ENCODE measurements around the gene KDM7A.

Gene KDM7A

GRCh38 chr7:140056431-140057142 is 120.2 kb downstream of the KDM7A start:
- no peak for DNase-seq (ENCODE audit: low read depth in 2 of 3, low spot score in 1 of 3)

- DNase-seq (ENCODE audit: low read depth in 2 of 3, low spot score in 1 of 3), result no peak
These were observed 121.0 kb downstream of the KDM7A start for GRCh38 chr7:140055833-140056232.

- no peak for DNase-seq (ENCODE audit: low read depth in 2 of 3, low spot score in 1 of 3)
These were observed 122.0 kb downstream of the KDM7A start for GRCh38 chr7:140054751-140055150.

GRCh38 chr7:140053812-140054539 is 122.8 kb downstream of the KDM7A start:
- DNase-seq (ENCODE audit: low read depth in 2 of 3, low spot score in 1 of 3), result no peak

- DNase-seq (ENCODE audit: low read depth in 2 of 3, low spot score in 1 of 3), result no peak
These were observed 125.0 kb downstream of the KDM7A start for GRCh38 chr7:140051820-140052219.

- no peak for DNase-seq (ENCODE audit: low read depth in 2 of 3, low spot score in 1 of 3)
These were observed 126.7 kb downstream of the KDM7A start for GRCh38 chr7:140050100-140050499.

- no peak for DNase-seq (ENCODE audit: low read depth in 2 of 3, low spot score in 1 of 3)
These were observed 127.3 kb downstream of the KDM7A start for GRCh38 chr7:140049339-140050024.

GRCh38 chr7:140048989-140049338 is 127.8 kb downstream of the KDM7A start:
- no peak for DNase-seq (ENCODE audit: low read depth in 2 of 3, low spot score in 1 of 3)

- no peak for DNase-seq (ENCODE audit: low read depth in 2 of 3, low spot score in 1 of 3)
These were observed 128.6 kb downstream of the KDM7A start for GRCh38 chr7:140048138-140048537.

- DNase-seq (ENCODE audit: low read depth in 2 of 3, low spot score in 1 of 3), result no peak
These were observed 129.6 kb downstream of the KDM7A start for GRCh38 chr7:140047197-140047596.

GRCh38 chr7:140045697-140046096 is 131.1 kb downstream of the KDM7A start:
- DNase-seq (ENCODE audit: low read depth in 2 of 3, low spot score in 1 of 3), result no peak

GRCh38 chr7:140044251-140044650 is 132.5 kb downstream of the KDM7A start:
- DNase-seq (ENCODE audit: low read depth in 2 of 3, low spot score in 1 of 3), result no peak

GRCh38 chr7:140042386-140042670 is 134.5 kb downstream of the KDM7A start:
- DNase-seq (ENCODE audit: low read depth in 2 of 3, low spot score in 1 of 3), result no peak

GRCh38 chr7:140041659-140042385 is 135.0 kb downstream of the KDM7A start:
- DNase-seq (ENCODE audit: low read depth in 2 of 3, low spot score in 1 of 3), result no peak

GRCh38 chr7:140039896-140040295 is 136.9 kb downstream of the KDM7A start:
- DNase-seq (ENCODE audit: low read depth in 2 of 3, low spot score in 1 of 3), result no peak

- DNase-seq (ENCODE audit: low read depth in 2 of 3, low spot score in 1 of 3), result no peak
These were observed 137.7 kb downstream of the KDM7A start for GRCh38 chr7:140039066-140039465.

- no peak for DNase-seq (ENCODE audit: low read depth in 2 of 3, low spot score in 1 of 3)
These were observed 140.4 kb downstream of the KDM7A start for GRCh38 chr7:140036224-140036962.

- DNase-seq (ENCODE audit: low read depth in 2 of 3, low spot score in 1 of 3), result no peak
These were observed 141.2 kb downstream of the KDM7A start for GRCh38 chr7:140035400-140036223.
